Activated T-helper 9 cell treated with anti-CD3 and anti-CD28 coated beads, Interleukin-2, amount 50 U/mL, for 16 hours (primary cell): ENCODE results near the gene CCDC93.

Experiments used
- DNase-seq: peaks from one replicate; pipeline ENCODE4 v3.0.0-alpha.2; 2020; ENCODE audit warnings: low read depth

Gene CCDC93

GRCh38 chr2:117888897-117889296 is 125.0 kb downstream of the CCDC93 start:
- no peak for DNase-seq

DNA sequence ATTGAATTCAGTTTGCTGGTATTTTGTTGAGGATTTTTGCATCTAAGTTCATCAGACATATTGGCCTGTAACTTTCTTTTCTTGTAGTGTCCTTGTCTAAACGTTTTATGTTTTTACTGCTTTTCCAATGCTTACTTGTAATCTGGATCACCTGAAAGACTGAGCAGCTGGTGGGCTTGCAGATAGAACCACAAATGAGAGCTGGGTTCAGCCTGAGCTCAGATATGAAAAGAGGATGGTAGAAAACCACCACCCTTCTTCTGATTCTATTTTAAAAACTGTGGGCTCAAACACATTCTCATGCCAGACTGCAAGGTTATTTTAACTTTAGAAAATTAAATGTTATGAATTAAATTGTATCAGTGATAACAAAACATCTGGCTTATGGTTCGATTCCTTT is 128.6 kb downstream of the CCDC93 start:
- DNase-seq: no peak

DNA sequence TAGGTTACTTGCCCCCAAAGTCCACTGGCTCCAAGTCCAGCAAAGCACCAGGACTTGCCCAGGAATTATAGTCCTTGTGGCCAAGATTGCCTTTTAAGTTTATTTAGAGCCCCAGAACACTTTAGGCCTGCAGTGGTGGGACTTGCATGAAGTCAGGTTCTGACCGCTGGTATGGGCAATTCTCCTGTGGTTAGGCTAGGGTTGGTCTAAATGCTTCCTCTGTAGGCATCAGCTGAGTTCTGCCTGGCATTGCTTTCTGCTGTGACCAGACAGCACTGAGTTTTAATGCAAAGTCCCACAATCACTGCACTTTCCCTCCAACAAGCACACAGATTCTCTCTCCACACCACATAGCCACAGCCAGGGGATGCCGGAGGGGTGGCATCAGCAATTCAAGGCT is 134.9 kb downstream of the CCDC93 start:
- no peak for DNase-seq

- no peak for DNase-seq
These were observed 138.1 kb downstream of the CCDC93 start for GRCh38 chr2:117875786-117876185.
